IMR-90 (cell line): ENCODE measurements around the gene LPA. TPM values are rescaled to one million over a fixed set of nuclear protein-coding genes. Genes with fewer than 3 reads are reported as not detected.

Experiments
- ATAC-seq: fragments of 200-7000 bp; cut with Tn5 transposase; 2 replicates; pipeline ENCODE4 v1.9.1; 2020; ENCODE audit warnings: low read depth, mild to moderate bottlenecking, moderate library complexity
- BruUV-seq: library from RNA; stranded (reverse); fragments of 400-500 nt; replicated peaks from 2 replicates; lab custom pipeline; 2021; lab: Mats Ljungman, UMichigan
- CTCF ChIA-PET: fragments of 300-600 bp; formaldehyde crosslinking; extraction: SDS; loops from one replicate; lab custom pipeline; 2021; ENCODE audit warnings: antibody characterized with exemption; lab: Yijun Ruan, JAX
- POLR2A ChIA-PET: fragments of 300-600 bp; sonication (Branson Sonifier 250); formaldehyde crosslinking; loops from one replicate; lab custom pipeline; 2022; ENCODE audit warnings: antibody characterized with exemption; ENCODE audit not compliant: unreplicated experiment; lab: Charles Lee
- DNase-seq: peaks from one replicate; pipeline ENCODE4 v3.0.0; 2013
- H2AFZ ChIP-seq: replicated peaks from 2 replicates; pipeline ENCODE3; 2013; ENCODE audit warnings: low read length, mild to moderate bottlenecking; ENCODE audit not compliant: poor library complexity
- H2AK5ac ChIP-seq: 2 replicates; pipeline ENCODE4 v1.6.1; 2013; ENCODE audit warnings: low read depth, low read length, inconsistent platforms
- H2AK9ac ChIP-seq: replicated peaks from 2 replicates; pipeline ENCODE3; 2013; ENCODE audit warnings: mild to moderate bottlenecking, low read depth, low read length, moderate library complexity; ENCODE audit not compliant: poor library complexity
- H2BK120ac ChIP-seq: 2 replicates; pipeline ENCODE4 v1.6.1; 2013; ENCODE audit warnings: low read depth, low read length, inconsistent platforms
- H2BK15ac ChIP-seq: 3 replicates; pipeline ENCODE4 v1.6.1; 2013; ENCODE audit warnings: low read depth, low read length, inconsistent platforms
- H2BK20ac ChIP-seq: 2 replicates; pipeline ENCODE4 v1.6.1; 2013; ENCODE audit warnings: low read depth, mild to moderate bottlenecking, inconsistent platforms, low read length, moderate library complexity
- H2BK5ac ChIP-seq: 2 replicates; pipeline ENCODE4 v1.6.1; 2013; ENCODE audit warnings: mild to moderate bottlenecking, low read depth, low read length, inconsistent platforms; ENCODE audit not compliant: poor library complexity, severe bottlenecking
- H3K14ac ChIP-seq: replicated peaks from 2 replicates; pipeline ENCODE4 v1.6.1; 2013; ENCODE audit warnings: low read depth, low read length, inconsistent platforms
- H3K18ac ChIP-seq: 2 replicates; pipeline ENCODE4 v1.6.1; 2013; ENCODE audit warnings: low read depth, low read length, control low read depth
- H3K23ac ChIP-seq: 2 replicates; pipeline ENCODE4 v1.6.1; 2013; ENCODE audit warnings: low read depth, low read length, inconsistent platforms
- H3K27ac ChIP-seq: 2 replicates; pipeline ENCODE4 v1.5.1; 2013; ENCODE audit warnings: mild to moderate bottlenecking, control low read depth, low read length; ENCODE audit not compliant: insufficient read depth
- H3K27me3 ChIP-seq: 2 replicates; pipeline ENCODE4 v1.6.1; 2013; ENCODE audit warnings: low read length; ENCODE audit not compliant: control insufficient read depth, insufficient read depth
- H3K36me3 ChIP-seq: 2 replicates; pipeline ENCODE4 v1.6.1; 2013; ENCODE audit warnings: low read length, mixed read lengths; ENCODE audit not compliant: control insufficient read depth, insufficient read depth
- H3K4ac ChIP-seq: 2 replicates; pipeline ENCODE4 v1.6.1; 2013; ENCODE audit warnings: low read depth, low read length, inconsistent platforms
- H3K4me1 ChIP-seq: 2 replicates; pipeline ENCODE4 v1.6.1; 2013; ENCODE audit warnings: low read length, mixed read lengths; ENCODE audit not compliant: control insufficient read depth, insufficient read depth
- H3K4me2 ChIP-seq: 2 replicates; pipeline ENCODE4 v1.6.1; 2013; ENCODE audit warnings: low read depth, mild to moderate bottlenecking, control low read depth, low read length, moderate library complexity
- H3K4me3 ChIP-seq: 2 replicates; pipeline ENCODE4 v1.5.1; 2013; ENCODE audit warnings: low read depth, mild to moderate bottlenecking, control low read depth, low read length, moderate library complexity; ENCODE audit not compliant: insufficient read depth
- H3K56ac ChIP-seq: 2 replicates; pipeline ENCODE4 v1.6.1; 2013; ENCODE audit warnings: low read length, inconsistent platforms; ENCODE audit not compliant: insufficient read depth; ENCODE audit errors: extremely low read depth
- H3K79me1 ChIP-seq, 2 experiments: 2 replicates each; pipeline ENCODE4 v1.6.1; 2013; ENCODE audit warnings: low read length in 2 of 2, inconsistent platforms in 1 of 2, low read depth in 1 of 2
- H3K9ac ChIP-seq: 2 replicates; pipeline ENCODE4 v1.6.1; 2013; ENCODE audit warnings: low read depth, low read length, control low read depth
- H3K9me1 ChIP-seq: 2 replicates; pipeline ENCODE4 v1.6.1; 2013; ENCODE audit warnings: low read length, inconsistent platforms; ENCODE audit not compliant: insufficient read depth
- H3K9me3 ChIP-seq: 2 replicates; pipeline ENCODE4 v1.6.1; 2013; ENCODE audit warnings: low read length; ENCODE audit not compliant: control insufficient read depth, insufficient read depth
- H4K20me1 ChIP-seq: 2 replicates; pipeline ENCODE4 v1.6.1; 2013; ENCODE audit warnings: low read length, inconsistent platforms; ENCODE audit not compliant: insufficient read depth
- H4K5ac ChIP-seq: 2 replicates; pipeline ENCODE4 v1.6.1; 2013; ENCODE audit warnings: mild to moderate bottlenecking, low read depth, low read length, control low read depth
- H4K8ac ChIP-seq, 2 experiments: 2 replicates each; pipeline ENCODE4 v1.6.1; 2013; ENCODE audit warnings: low read depth in 2 of 2, low read length in 2 of 2, control low read depth in 1 of 2, inconsistent platforms in 1 of 2
- H4K91ac ChIP-seq: 2 replicates; pipeline ENCODE4 v1.6.1; 2013; ENCODE audit warnings: low read depth, low read length, inconsistent platforms; ENCODE audit not compliant: insufficient read depth
- BHLHE40 ChIP-seq: fragments of 150-350 bp; IDR thresholded peaks from 2 replicates; pipeline ENCODE4 v1.6.1; 2016; ENCODE audit warnings: mild to moderate bottlenecking, low read depth, low read length
- CEBPB ChIP-seq: IDR thresholded peaks from 2 replicates; pipeline ENCODE4 v1.6.1; 2012; ENCODE audit warnings: low read depth, low read length, improper control_type of control experiment
- CHD1 ChIP-seq: IDR thresholded peaks from 2 replicates; pipeline ENCODE4 v1.6.1; 2012; ENCODE audit warnings: low read depth, low read length, improper control_type of control experiment
- FOS ChIP-seq: fragments of 150-350 bp; IDR thresholded peaks from 2 replicates; pipeline ENCODE4 v1.6.1; 2016; ENCODE audit warnings: low read depth, low read length
- MAFK ChIP-seq: IDR thresholded peaks from 2 replicates; pipeline ENCODE4 v1.6.1; 2012; ENCODE audit warnings: low read depth, low read length, improper control_type of control experiment
- MAZ ChIP-seq: IDR thresholded peaks from 2 replicates; pipeline ENCODE4 v1.6.1; 2012; ENCODE audit warnings: low read depth, mild to moderate bottlenecking, low read length, improper control_type of control experiment, moderate library complexity, borderline replicate concordance
- MXI1 ChIP-seq: IDR thresholded peaks from 2 replicates; pipeline ENCODE4 v1.6.1; 2012; ENCODE audit warnings: low read depth, mild to moderate bottlenecking, low read length, moderate library complexity, borderline replicate concordance
- NFE2L2 ChIP-seq: fragments of 150-350 bp; IDR thresholded peaks from 2 replicates; pipeline ENCODE4 v1.6.1; 2016; ENCODE audit warnings: low read depth, mild to moderate bottlenecking, low read length
- POLR2A ChIP-seq: IDR thresholded peaks from 2 replicates; pipeline ENCODE4 v1.6.1; 2012; ENCODE audit warnings: mild to moderate bottlenecking, low read depth, low read length
- RAD21 ChIP-seq: IDR thresholded peaks from 2 replicates; pipeline ENCODE4 v1.6.1; 2012; ENCODE audit warnings: low read length, improper control_type of control experiment
- RCOR1 ChIP-seq: IDR thresholded peaks from 2 replicates; pipeline ENCODE4 v1.6.1; 2012; ENCODE audit warnings: mild to moderate bottlenecking, low read length, improper control_type of control experiment; ENCODE audit not compliant: insufficient replicate concordance
- RFX5 ChIP-seq: IDR thresholded peaks from 2 replicates; pipeline ENCODE4 v1.8.0; 2012; ENCODE audit warnings: low read depth, mild to moderate bottlenecking, low read length, moderate library complexity
- SMC3 ChIP-seq: fragments of 150-350 bp; IDR thresholded peaks from 2 replicates; pipeline ENCODE4 v1.6.1; 2016; ENCODE audit warnings: low read depth, mild to moderate bottlenecking, antibody characterized with exemption, low read length, moderate library complexity
- WGBS, 2 experiments: methylation state at CpG; one replicate each; pipeline versions ENCODE4 v1.1.5 to v1.1.7; 2013; ENCODE audit warnings: missing lambda C conversion rate in 2 of 2; ENCODE audit not compliant: insufficient read length in 1 of 2; ENCODE audit errors: extremely low coverage in 2 of 2; 5-methylcytosine and 5-hydroxymethylcytosine counted together
- dilution Hi-C: fragments of 300-500 bp; cut with HindIII; formaldehyde crosslinking; loops from one replicate; pipeline ENCODE4 v1.14.3; 2018; ENCODE audit warnings: low sequenced_read_pairs; ENCODE audit not compliant: unreplicated experiment
- in situ Hi-C: fragments of 300-500 bp; cut with MboI; formaldehyde crosslinking; loops from 3 replicates; pipeline ENCODE4 v1.14.3; 2019; ENCODE audit warnings: low sequenced_read_pairs, inconsistent platforms, mixed read lengths
- intact Hi-C: fragments of 100-400 bp; cut with micrococcal nuclease; formaldehyde crosslinking; loops from 2 replicates; pipeline ENCODE4 v1.10.0; 2022
- polyA plus RNA-seq, 3 experiments: library from polyadenylated mRNA; depleted of rRNA; stranded (reverse); fragments of >200 nt; gene quantifications; 2 replicates each; pipeline ENCODE4 v1.2.3, GENCODE V29; 2012; ENCODE audit warnings: low replicate concordance in 1 of 3
- total RNA-seq: library from RNA; depleted of rRNA; stranded (reverse); fragments of >200 nt; gene quantifications from 2 replicates; pipeline ENCODE4 v1.2.3, GENCODE V29; 2012
- TF ChIP-seq, protein P1 (sequence below): conservative IDR thresholded peaks from 2 replicates; pipeline ENCODE4 v1.5.1; 2012; ENCODE audit warnings: mild to moderate bottlenecking, low read depth, low read length, improper control_type of control experiment
- TF ChIP-seq, protein P2 (sequence below): fragments of 150-350 bp; IDR thresholded peaks from 2 replicates; pipeline ENCODE4 v1.6.1; 2016; ENCODE audit warnings: low read depth, mild to moderate bottlenecking, low read length, moderate library complexity, borderline replicate concordance
- TF ChIP-seq, protein P3 (sequence below): fragments of 150-350 bp; IDR thresholded peaks from 2 replicates; pipeline ENCODE4 v1.6.1; 2017; ENCODE audit warnings: mild to moderate bottlenecking, antibody characterized with exemption, low read length, low read depth

The LPA gene
- total and polyA plus RNA-seq, 2 of the 4 experiments (the other 2 are of a cell fraction): not detected

DNA sequence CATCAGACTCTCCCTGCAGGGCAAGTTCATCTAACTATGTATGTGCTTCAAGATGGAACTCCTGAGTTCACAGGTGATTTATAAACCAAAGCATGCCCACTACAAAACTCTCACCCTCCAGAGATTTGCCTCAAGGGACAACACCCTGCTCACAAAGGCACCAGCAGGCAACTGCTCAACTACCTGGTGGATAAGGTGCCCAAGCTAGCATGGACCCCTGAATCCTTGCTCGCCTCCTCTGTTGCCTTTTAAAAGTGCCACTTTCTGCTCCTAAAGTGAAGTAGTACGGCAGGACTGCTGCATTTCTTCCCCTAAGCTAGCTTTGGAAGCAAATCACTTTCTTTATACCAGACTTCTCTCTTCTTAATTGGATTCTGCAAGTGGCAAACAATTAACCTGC is 1.2 kb downstream of the LPA start:
- ATAC-seq: no peak
- Histone ChIP-seq H3K79me1 (no peaks in the 10 kb centered on the region), H4K20me1 (no peaks in the 10 kb centered on the region), H4K5ac (no peak overlapping the region), H3K4me3 (no peak overlapping the region), H2BK20ac (no peak overlapping the region), H4K91ac (no peak overlapping the region), H3K27me3 (no peaks in the 10 kb centered on the region), H3K56ac (no peak overlapping the region), H3K18ac (no peak overlapping the region), H3K23ac (no peak overlapping the region), H2BK5ac (no peak overlapping the region), H3K4me2 (no peak overlapping the region), H2AFZ (no peak overlapping the region), H2AK9ac (no peak overlapping the region), H4K8ac (no peak overlapping the region), H3K9me3 (peaks cover 31% of the 10 kb centered on the region), H2AK5ac (no peak overlapping the region), H3K9me1 (no peaks in the 10 kb centered on the region), H3K4me1 (no peaks in the 10 kb centered on the region), H3K36me3 (no peaks in the 10 kb centered on the region), H3K4ac (no peak overlapping the region), H3K9ac (no peak overlapping the region), H3K14ac (no peak overlapping the region), H2BK120ac (no peak overlapping the region), H2BK15ac (no peak overlapping the region), H3K27ac (no peak overlapping the region)
- 43% methylated on average over 1 of the region's 2 CpGs; no CpG with 5 or more reads in 1 of the 2 experiments for WGBS, 2 experiments
- intact Hi-C loops (no loop called here), in situ Hi-C loops (no loop called here), dilution Hi-C loops (no loop called here)
- DNase-seq: no peak
- ChIA-PET CTCF (no interaction called here), POLR2A (no interaction called here)
- no TSS peak for BruUV-seq
- TF ChIP-seq RAD21 (no peak), CEBPB (no peak), MAZ (no peak), RCOR1 (no peak), MAFK (no peak), SMC3 (no peak), NFE2L2 (no peak), BHLHE40 (no peak), MXI1 (no peak), FOS (no peak), CHD1 (no peak), RFX5 (no peak), POLR2A (no peak)
- TF ChIP-seq, protein P1, sequence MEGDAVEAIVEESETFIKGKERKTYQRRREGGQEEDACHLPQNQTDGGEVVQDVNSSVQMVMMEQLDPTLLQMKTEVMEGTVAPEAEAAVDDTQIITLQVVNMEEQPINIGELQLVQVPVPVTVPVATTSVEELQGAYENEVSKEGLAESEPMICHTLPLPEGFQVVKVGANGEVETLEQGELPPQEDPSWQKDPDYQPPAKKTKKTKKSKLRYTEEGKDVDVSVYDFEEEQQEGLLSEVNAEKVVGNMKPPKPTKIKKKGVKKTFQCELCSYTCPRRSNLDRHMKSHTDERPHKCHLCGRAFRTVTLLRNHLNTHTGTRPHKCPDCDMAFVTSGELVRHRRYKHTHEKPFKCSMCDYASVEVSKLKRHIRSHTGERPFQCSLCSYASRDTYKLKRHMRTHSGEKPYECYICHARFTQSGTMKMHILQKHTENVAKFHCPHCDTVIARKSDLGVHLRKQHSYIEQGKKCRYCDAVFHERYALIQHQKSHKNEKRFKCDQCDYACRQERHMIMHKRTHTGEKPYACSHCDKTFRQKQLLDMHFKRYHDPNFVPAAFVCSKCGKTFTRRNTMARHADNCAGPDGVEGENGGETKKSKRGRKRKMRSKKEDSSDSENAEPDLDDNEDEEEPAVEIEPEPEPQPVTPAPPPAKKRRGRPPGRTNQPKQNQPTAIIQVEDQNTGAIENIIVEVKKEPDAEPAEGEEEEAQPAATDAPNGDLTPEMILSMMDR: no peak
- TF ChIP-seq, protein P2, sequence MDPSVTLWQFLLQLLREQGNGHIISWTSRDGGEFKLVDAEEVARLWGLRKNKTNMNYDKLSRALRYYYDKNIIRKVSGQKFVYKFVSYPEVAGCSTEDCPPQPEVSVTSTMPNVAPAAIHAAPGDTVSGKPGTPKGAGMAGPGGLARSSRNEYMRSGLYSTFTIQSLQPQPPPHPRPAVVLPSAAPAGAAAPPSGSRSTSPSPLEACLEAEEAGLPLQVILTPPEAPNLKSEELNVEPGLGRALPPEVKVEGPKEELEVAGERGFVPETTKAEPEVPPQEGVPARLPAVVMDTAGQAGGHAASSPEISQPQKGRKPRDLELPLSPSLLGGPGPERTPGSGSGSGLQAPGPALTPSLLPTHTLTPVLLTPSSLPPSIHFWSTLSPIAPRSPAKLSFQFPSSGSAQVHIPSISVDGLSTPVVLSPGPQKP: no peak
- TF ChIP-seq, protein P3, sequence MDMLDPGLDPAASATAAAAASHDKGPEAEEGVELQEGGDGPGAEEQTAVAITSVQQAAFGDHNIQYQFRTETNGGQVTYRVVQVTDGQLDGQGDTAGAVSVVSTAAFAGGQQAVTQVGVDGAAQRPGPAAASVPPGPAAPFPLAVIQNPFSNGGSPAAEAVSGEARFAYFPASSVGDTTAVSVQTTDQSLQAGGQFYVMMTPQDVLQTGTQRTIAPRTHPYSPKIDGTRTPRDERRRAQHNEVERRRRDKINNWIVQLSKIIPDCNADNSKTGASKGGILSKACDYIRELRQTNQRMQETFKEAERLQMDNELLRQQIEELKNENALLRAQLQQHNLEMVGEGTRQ: no peak
